ENCODE results near the gene ATG7. TPM values are rescaled to one million over a fixed set of nuclear protein-coding genes. Genes with fewer than 3 reads are reported as not detected.

Gene ATG7
- total RNA-seq, 1 experiment from 2014 or later = 29.3 TPM

DNA sequence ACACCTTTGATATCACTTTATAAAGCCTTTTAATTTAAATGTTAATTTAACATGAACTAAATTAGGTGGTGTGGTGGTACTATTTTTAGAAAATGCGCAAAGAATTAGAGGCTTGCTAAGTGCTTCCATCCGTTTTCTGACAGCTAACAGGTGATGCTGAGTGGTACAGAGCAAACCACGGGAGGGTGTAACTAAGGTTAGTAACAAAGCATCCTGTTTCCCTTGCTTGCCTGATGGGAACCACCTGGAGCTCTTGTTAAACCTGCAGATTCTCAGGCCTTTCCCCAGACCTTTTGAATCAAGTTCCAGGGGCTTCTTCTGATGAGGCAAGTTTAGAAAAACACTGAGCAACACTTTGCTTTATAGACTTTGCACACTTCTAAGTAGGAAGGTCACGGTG is 101.0 kb downstream of the ATG7 start:
- RAD21 ChIA-PET (ENCODE audit: low non-redundant PET in 1 of 2, low total read pairs in 2 of 2, uncharacterized antibody in 2 of 2, unreplicated experiment in 2 of 2) = no interaction called here
- Histone ChIP-seq H3K9me3 (ENCODE audit: control insufficient read depth in 1 of 2, insufficient read depth in 1 of 2, low read depth in 1 of 2, low read length in 2 of 2) (no peaks in the 10 kb centered on the region), H3K9me2 (ENCODE audit: insufficient read depth) (no peaks in the 10 kb centered on the region), H3K4me1 (ENCODE audit: control insufficient read depth in 1 of 2, insufficient read depth in 2 of 2, low read length in 2 of 2) (no peaks in the 10 kb centered on the region), H3K36me3 (ENCODE audit: control insufficient read depth in 1 of 2, insufficient read depth in 2 of 2, low read length in 2 of 2) (0 out of 4 replicates have a peak, but pooled peaks cover 0 to 2% of the 10 kb centered on the region in 2 experiments), H3K9ac (ENCODE audit: low read length) (no peak overlapping the region), H3K27me3 (ENCODE audit: insufficient read depth, low read length) (no peaks in the 10 kb centered on the region), H3K4me3 (replicated peaks in 1 of 2; ENCODE audit: low read depth in 1 of 2, low read length in 2 of 2) (no peak overlapping the region), H3K27ac (ENCODE audit: low read depth, low read length) (no peak overlapping the region), H2AFZ (ENCODE audit: low read depth, low read length, poor library complexity, severe bottlenecking) (no peak overlapping the region), H3K79me2 (ENCODE audit: insufficient read depth, low read length) (no peaks in the 10 kb centered on the region), H3K4me2 (ENCODE audit: low read length) (no peak overlapping the region), H4K20me1 (ENCODE audit: insufficient read depth) (no peaks in the 10 kb centered on the region)
- DNase-seq (ENCODE audit: low read depth, low spot score) = no peak
- CTCF ChIA-PET = no interaction called here
- no peak for ATAC-seq
- POLR2A ChIA-PET = no interaction called here
- intact Hi-C loops (cut with micrococcal nuclease) = no loop called here
- no TSS peak for BruUV-seq (replicated peaks)
- no peak for TF ChIP-seq SRF (IDR thresholded peaks at IDR 0.05; ENCODE audit: low read depth)

- Histone ChIP-seq H3K4me2 (ENCODE audit: low read length) (no peak overlapping the region), H3K4me1 (ENCODE audit: control insufficient read depth in 1 of 2, insufficient read depth in 2 of 2, low read length in 2 of 2) (no peaks in the 10 kb centered on the region), H4K20me1 (ENCODE audit: insufficient read depth) (no peaks in the 10 kb centered on the region), H3K9ac (ENCODE audit: low read length) (no peak overlapping the region), H3K9me2 (ENCODE audit: insufficient read depth) (no peaks in the 10 kb centered on the region), H3K27me3 (ENCODE audit: insufficient read depth, low read length) (no peaks in the 10 kb centered on the region), H3K27ac (ENCODE audit: low read depth, low read length) (no peak overlapping the region), H3K9me3 (ENCODE audit: control insufficient read depth in 1 of 2, insufficient read depth in 1 of 2, low read depth in 1 of 2, low read length in 2 of 2) (no peaks in the 10 kb centered on the region), H2AFZ (ENCODE audit: low read depth, low read length, poor library complexity, severe bottlenecking) (no peak overlapping the region), H3K79me2 (ENCODE audit: insufficient read depth, low read length) (no peaks in the 10 kb centered on the region), H3K36me3 (ENCODE audit: control insufficient read depth in 1 of 2, insufficient read depth in 2 of 2, low read length in 2 of 2) (0 out of 4 replicates have a peak, but pooled peaks cover 0 to 2% of the 10 kb centered on the region in 2 experiments), H3K4me3 (replicated peaks in 1 of 2; ENCODE audit: low read depth in 1 of 2, low read length in 2 of 2) (no peak overlapping the region)
- ATAC-seq = no peak
- ChIA-PET POLR2A (no interaction called here), RAD21 (ENCODE audit: low non-redundant PET in 1 of 2, low total read pairs in 2 of 2, uncharacterized antibody in 2 of 2, unreplicated experiment in 2 of 2) (no interaction called here), CTCF (no interaction called here)
- no TSS peak for BruUV-seq (replicated peaks)
- TF ChIP-seq CTCF (IDR thresholded peaks at IDR 0.05 in 2 of 3, conservative IDR thresholded peaks at IDR 0.05 in 1 of 3; ENCODE audit: borderline replicate concordance in 1 of 3, insufficient read depth in 1 of 3, low read depth in 2 of 3, low read length in 2 of 3) = no peak
- no peak for TF ChIP-seq ZNF274 (IDR thresholded peaks at IDR 0.05; ENCODE audit: low read depth, low read length)
- TF ChIP-seq SP1 (IDR thresholded peaks at IDR 0.05; ENCODE audit: low read depth) = no peak
- no peak for TF ChIP-seq ELF1 (IDR thresholded peaks at IDR 0.05; ENCODE audit: borderline replicate concordance, low read depth)
- no peak for TF ChIP-seq SRF (IDR thresholded peaks at IDR 0.05; ENCODE audit: low read depth)
- DNase-seq (ENCODE audit: low read depth, low spot score) = no peak
- intact Hi-C loops (cut with micrococcal nuclease) = no loop called here
Observed at GRCh38 chr3:11373654-11374053, 101.5 kb downstream of the ATG7 start.

Measured in HCT116 (cell line).